K562 (cell line): ENCODE results near the gene TANC1. TPM values are rescaled to one million over a fixed set of nuclear protein-coding genes. Genes with fewer than 3 reads are reported as not detected.

Source experiments
- CBFA2T3 ChIP-seq: fragments of 450-650 bp; IDR thresholded peaks from 2 replicates; pipeline ENCODE4 v1.6.1; 2017
- GATAD2B ChIP-seq: fragments of 450-650 bp; IDR thresholded peaks from 2 replicates; pipeline ENCODE4 v1.6.1; 2017; ENCODE audit warnings: mild to moderate bottlenecking, borderline replicate concordance
- GTF2A2 ChIP-seq: IDR thresholded peaks from 2 replicates; pipeline ENCODE4 v1.6.1; 2016; ENCODE audit warnings: mild to moderate bottlenecking, missing genetic modification characterization, missing compliant biosample characterization
- IRF2 ChIP-seq: sonication (generic); formaldehyde crosslinking; IDR thresholded peaks from 2 replicates; pipeline ENCODE4 v1.8.1; 2022; ENCODE audit warnings: mild to moderate bottlenecking, missing genetic modification reagents
- KDM1A ChIP-seq, 2 experiments: fragments of 450-650 bp; IDR thresholded peaks; 2 replicates each; pipeline ENCODE4 v1.6.1; 2016; ENCODE audit warnings: mild to moderate bottlenecking in 2 of 2
- MECOM ChIP-seq: fragments of 250-450 bp; sonication (Bioruptor Pico); IDR thresholded peaks from 2 replicates; pipeline ENCODE4 v1.8.0; 2022; ENCODE audit warnings: inconsistent platforms
- MTA3 ChIP-seq: fragments of 450-650 bp; formaldehyde crosslinking; IDR thresholded peaks from 2 replicates; pipeline ENCODE4 v1.6.1; 2017; ENCODE audit warnings: mild to moderate bottlenecking, borderline replicate concordance
- NCOA4 ChIP-seq: fragments of 450-650 bp; IDR thresholded peaks from 2 replicates; pipeline ENCODE4 v1.6.1; 2018; ENCODE audit warnings: mild to moderate bottlenecking; ENCODE audit not compliant: partially characterized antibody
- NR4A1 ChIP-seq, 2 experiments: fragments of 250-450 bp in 1 of 2; fragments of 450-650 bp in 1 of 2; sonication (Bioruptor Pico) in 1 of 2; IDR thresholded peaks; 2 replicates each; pipeline versions ENCODE4 v1.4.0 to v1.6.1; 2016 to 2020; ENCODE audit warnings: mild to moderate bottlenecking in 2 of 2, missing compliant biosample characterization in 1 of 2, missing genetic modification characterization in 1 of 2, moderate library complexity in 1 of 2
- PHF8 ChIP-seq: fragments of 200-600 bp; sonication (generic); IDR thresholded peaks from 2 replicates; pipeline ENCODE4 v1.6.1; 2012; ENCODE audit warnings: mixed run types, mild to moderate bottlenecking, inconsistent platforms, low read length, moderate library complexity, borderline replicate concordance
- ZNF3 ChIP-seq: fragments of 250-450 bp; sonication (Bioruptor Pico); IDR thresholded peaks from 2 replicates; pipeline ENCODE4 v1.5.0; 2021; ENCODE audit warnings: mild to moderate bottlenecking, moderate library complexity
- ZNF507 ChIP-seq: conservative IDR thresholded peaks from 2 replicates; pipeline ENCODE4 v1.6.1; 2017; ENCODE audit warnings: missing genetic modification characterization, missing compliant biosample characterization
- ZNF668 ChIP-seq: fragments of 250-450 bp; sonication (Bioruptor Pico); IDR thresholded peaks from 2 replicates; pipeline ENCODE4 v1.8.0; 2022; ENCODE audit warnings: mild to moderate bottlenecking, inconsistent platforms
- ZNF766 ChIP-seq: fragments of 200-800 bp; sonication (Bioruptor generic); conservative IDR thresholded peaks from 2 replicates; pipeline ENCODE4 v1.6.1; 2016; ENCODE audit warnings: missing genetic modification characterization, missing compliant biosample characterization
- polyA plus RNA-seq, 8 experiments: library from polyadenylated mRNA; depleted of rRNA in 4 of 8; stranded (reverse) in 5 of 8; unstranded in 3 of 8; fragments of >200 nt; fragmentation: Nextera tagmentation in 2 of 8; fragmentation: Illumina TruSeq in 1 of 8; extraction: Ambion mirVana in 2 of 8; extraction: Trizol in 1 of 8; gene quantifications; 2 replicates each; pipeline versions ENCODE4 v1.2.1 to v1.2.3, GENCODE V29; 2011 to 2014; ENCODE audit warnings: inconsistent platforms in 1 of 8, missing spikeins in 1 of 8
- total RNA-seq, 7 experiments: library from RNA; depleted of rRNA in 6 of 7; stranded (reverse); fragments of >200 nt in 6 of 7; fragmentation: Illumina TruSeq in 2 of 7; extraction: Trizol in 2 of 7; gene quantifications; 2 replicates each; pipeline versions ENCODE4 v1.2.1 to v1.2.3, GENCODE V29; 2011 to 2021; ENCODE audit warnings: low replicate concordance in 1 of 7
- TF ChIP-seq, protein P1 (sequence below): fragments of 450-650 bp; formaldehyde crosslinking; IDR thresholded peaks from 2 replicates; pipeline ENCODE4 v1.4.0; 2020; ENCODE audit warnings: mild to moderate bottlenecking, moderate library complexity
- TF ChIP-seq, protein P2 (sequence below): fragments of 450-650 bp; formaldehyde crosslinking; IDR thresholded peaks from 2 replicates; pipeline ENCODE4 v1.4.0; 2020; ENCODE audit warnings: mild to moderate bottlenecking, moderate library complexity
- TF ChIP-seq, protein P3 (sequence below), 2 experiments: fragments of 150-350 bp in 1 of 2; IDR thresholded peaks; 2 replicates each; pipeline ENCODE4 v1.6.1; 2012 to 2016; ENCODE audit warnings: low read depth in 2 of 2, low read length in 2 of 2, mild to moderate bottlenecking in 1 of 2, moderate library complexity in 1 of 2
- TF ChIP-seq, protein P4 (sequence below): sonication (generic); IDR thresholded peaks from 2 replicates; pipeline ENCODE4 v1.6.1; 2016
- TF ChIP-seq, protein P5 (sequence below), 2 experiments: fragments of 450-650 bp in 1 of 2; sonication (generic) in 1 of 2; formaldehyde crosslinking in 1 of 2; IDR thresholded peaks in 1 of 2; conservative IDR thresholded peaks in 1 of 2; 2 replicates each; pipeline versions ENCODE4 v1.6.1 to v1.8.1; 2016 to 2023; ENCODE audit warnings: mild to moderate bottlenecking in 2 of 2, moderate library complexity in 2 of 2, inconsistent platforms in 1 of 2, missing genetic modification reagents in 1 of 2

TANC1 gene
- total and polyA plus RNA-seq, 9 of the 15 experiments (the other 6 are each of a cell fraction or from before 2014, with no cell fraction given), result under 0.01 to 0.20 (median 0.07) TPM; not detected in 1

DNA sequence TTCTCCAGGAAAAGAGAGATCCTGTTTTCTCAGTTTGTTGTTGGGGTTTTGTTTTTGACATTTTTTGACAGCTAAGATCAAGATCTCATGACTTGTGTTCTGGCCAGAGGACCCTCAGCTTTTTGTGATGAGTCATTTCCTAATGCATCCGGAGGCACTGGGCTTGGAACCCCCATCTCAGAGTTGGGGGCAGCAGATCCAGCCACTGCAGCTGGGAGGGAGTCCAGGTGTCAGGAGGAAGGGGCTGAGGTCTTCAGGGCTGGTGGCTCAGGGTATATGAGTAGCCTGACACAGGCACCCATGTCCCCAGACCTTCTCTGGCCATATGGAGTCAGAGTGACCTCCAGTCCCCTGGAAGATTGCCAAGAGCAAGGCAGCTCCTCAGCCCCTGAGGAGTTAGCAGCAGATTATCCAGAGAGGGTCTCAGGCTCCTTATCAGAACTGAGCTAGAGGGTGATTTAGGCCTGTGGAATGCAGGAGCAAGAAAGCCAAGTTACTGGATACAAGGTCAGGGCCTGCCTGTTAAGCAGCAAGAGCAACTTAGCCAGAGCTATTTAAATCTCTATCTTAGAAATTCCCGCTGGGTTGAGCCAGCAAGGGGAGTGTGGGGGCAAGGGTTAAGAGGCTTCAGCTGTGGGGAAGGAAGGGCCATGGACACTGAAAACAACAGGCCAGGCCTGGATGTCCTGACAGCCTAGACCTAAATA lies 62.4 kb downstream of the TANC1 start (continued):
- TF ChIP-seq MTA3 (peak; percentile 58; the same call in 1 of the 2 replicates), NCOA4 (no peak), ZNF668 (CRISPR knock-in tag) (no peak), CBFA2T3 (peak; percentile 68), GATAD2B (no peak), PHF8 (no peak), KDM1A (IDR thresholded peaks at IDR 0.05) (no peak; a peak in 1 of 4 replicates), NR4A1 (CRISPR knock-in tag; IDR thresholded peaks at IDR 0.05) (no peak), NR4A1 (tag; IDR thresholded peaks at IDR 0.05) (no peak), MECOM (CRISPR knock-in tag) (no peak), IRF2 (CRISPR knock-in tag) (no peak), ZNF766 (CRISPR knock-in tag) (0 out of 2 replicates have a peak, but pooled peaks have one; percentile 6), ZNF507 (no peak), GTF2A2 (tag) (no peak), ZNF3 (CRISPR knock-in tag) (no peak)
- TF ChIP-seq, protein P1, sequence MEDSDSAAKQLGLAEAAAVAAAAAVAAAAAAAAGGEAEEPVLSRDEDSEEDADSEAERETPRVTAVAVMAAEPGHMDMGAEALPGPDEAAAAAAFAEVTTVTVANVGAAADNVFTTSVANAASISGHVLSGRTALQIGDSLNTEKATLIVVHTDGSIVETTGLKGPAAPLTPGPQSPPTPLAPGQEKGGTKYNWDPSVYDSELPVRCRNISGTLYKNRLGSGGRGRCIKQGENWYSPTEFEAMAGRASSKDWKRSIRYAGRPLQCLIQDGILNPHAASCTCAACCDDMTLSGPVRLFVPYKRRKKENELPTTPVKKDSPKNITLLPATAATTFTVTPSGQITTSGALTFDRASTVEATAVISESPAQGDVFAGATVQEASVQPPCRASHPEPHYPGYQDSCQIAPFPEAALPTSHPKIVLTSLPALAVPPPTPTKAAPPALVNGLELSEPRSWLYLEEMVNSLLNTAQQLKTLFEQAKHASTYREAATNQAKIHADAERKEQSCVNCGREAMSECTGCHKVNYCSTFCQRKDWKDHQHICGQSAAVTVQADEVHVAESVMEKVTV (CRISPR knock-in tag), result no peak
- TF ChIP-seq, protein P2, sequence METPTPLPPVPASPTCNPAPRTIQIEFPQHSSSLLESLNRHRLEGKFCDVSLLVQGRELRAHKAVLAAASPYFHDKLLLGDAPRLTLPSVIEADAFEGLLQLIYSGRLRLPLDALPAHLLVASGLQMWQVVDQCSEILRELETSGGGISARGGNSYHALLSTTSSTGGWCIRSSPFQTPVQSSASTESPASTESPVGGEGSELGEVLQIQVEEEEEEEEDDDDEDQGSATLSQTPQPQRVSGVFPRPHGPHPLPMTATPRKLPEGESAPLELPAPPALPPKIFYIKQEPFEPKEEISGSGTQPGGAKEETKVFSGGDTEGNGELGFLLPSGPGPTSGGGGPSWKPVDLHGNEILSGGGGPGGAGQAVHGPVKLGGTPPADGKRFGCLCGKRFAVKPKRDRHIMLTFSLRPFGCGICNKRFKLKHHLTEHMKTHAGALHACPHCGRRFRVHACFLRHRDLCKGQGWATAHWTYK (CRISPR knock-in tag), result no peak
- TF ChIP-seq, protein P3, sequence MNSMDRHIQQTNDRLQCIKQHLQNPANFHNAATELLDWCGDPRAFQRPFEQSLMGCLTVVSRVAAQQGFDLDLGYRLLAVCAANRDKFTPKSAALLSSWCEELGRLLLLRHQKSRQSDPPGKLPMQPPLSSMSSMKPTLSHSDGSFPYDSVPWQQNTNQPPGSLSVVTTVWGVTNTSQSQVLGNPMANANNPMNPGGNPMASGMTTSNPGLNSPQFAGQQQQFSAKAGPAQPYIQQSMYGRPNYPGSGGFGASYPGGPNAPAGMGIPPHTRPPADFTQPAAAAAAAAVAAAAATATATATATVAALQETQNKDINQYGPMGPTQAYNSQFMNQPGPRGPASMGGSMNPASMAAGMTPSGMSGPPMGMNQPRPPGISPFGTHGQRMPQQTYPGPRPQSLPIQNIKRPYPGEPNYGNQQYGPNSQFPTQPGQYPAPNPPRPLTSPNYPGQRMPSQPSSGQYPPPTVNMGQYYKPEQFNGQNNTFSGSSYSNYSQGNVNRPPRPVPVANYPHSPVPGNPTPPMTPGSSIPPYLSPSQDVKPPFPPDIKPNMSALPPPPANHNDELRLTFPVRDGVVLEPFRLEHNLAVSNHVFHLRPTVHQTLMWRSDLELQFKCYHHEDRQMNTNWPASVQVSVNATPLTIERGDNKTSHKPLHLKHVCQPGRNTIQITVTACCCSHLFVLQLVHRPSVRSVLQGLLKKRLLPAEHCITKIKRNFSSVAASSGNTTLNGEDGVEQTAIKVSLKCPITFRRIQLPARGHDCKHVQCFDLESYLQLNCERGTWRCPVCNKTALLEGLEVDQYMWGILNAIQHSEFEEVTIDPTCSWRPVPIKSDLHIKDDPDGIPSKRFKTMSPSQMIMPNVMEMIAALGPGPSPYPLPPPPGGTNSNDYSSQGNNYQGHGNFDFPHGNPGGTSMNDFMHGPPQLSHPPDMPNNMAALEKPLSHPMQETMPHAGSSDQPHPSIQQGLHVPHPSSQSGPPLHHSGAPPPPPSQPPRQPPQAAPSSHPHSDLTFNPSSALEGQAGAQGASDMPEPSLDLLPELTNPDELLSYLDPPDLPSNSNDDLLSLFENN (IDR thresholded peaks at IDR 0.05; ENCODE audit: low read depth in 2 of 2, low read length in 2 of 2), result no peak
- TF ChIP-seq, protein P4, sequence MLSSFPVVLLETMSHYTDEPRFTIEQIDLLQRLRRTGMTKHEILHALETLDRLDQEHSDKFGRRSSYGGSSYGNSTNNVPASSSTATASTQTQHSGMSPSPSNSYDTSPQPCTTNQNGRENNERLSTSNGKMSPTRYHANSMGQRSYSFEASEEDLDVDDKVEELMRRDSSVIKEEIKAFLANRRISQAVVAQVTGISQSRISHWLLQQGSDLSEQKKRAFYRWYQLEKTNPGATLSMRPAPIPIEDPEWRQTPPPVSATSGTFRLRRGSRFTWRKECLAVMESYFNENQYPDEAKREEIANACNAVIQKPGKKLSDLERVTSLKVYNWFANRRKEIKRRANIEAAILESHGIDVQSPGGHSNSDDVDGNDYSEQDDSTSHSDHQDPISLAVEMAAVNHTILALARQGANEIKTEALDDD, result peak; percentile 73; the same call in 1 of the 2 replicates
- TF ChIP-seq, protein P5, sequence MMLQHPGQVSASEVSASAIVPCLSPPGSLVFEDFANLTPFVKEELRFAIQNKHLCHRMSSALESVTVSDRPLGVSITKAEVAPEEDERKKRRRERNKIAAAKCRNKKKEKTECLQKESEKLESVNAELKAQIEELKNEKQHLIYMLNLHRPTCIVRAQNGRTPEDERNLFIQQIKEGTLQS (IDR thresholded peaks at IDR 0.05), result peak; percentile 72
- TF ChIP-seq, protein P5 (CRISPR knock-in tag; conservative IDR thresholded peaks at IDR 0.05), result no peak
